Fibroblast of skin of right quadriceps (primary cell): ENCODE results near the gene PRPF38A.

ENCODE experiments used
- DNase-seq: peaks from one replicate; pipeline ENCODE4 v3.0.0-alpha.2; 2013

Gene PRPF38A

GRCh38 chr1:52402860-52403240 lies 1.6 kb upstream of the PRPF38A start:
- DNase-seq: no peak

- DNase-seq: peak; percentile 72
Observed at GRCh38 chr1:52403566-52404115, 761 bp upstream of the PRPF38A start.

- no peak for DNase-seq
Observed at GRCh38 chr1:52404975-52405338, 555 bp downstream of the PRPF38A start.

- no peak for DNase-seq
Observed at GRCh38 chr1:52413410-52413989, 9.1 kb downstream of the PRPF38A start.

GRCh38 chr1:52414942-52415341 lies 10.5 kb downstream of the PRPF38A start:
- no peak for DNase-seq

GRCh38 chr1:52416811-52417210 lies 12.4 kb downstream of the PRPF38A start:
- no peak for DNase-seq

- no peak for DNase-seq
Observed at GRCh38 chr1:52420713-52421112, 16.3 kb downstream of the PRPF38A start.

GRCh38 chr1:52423055-52423454 lies 18.7 kb downstream of the PRPF38A start:
- no peak for DNase-seq

- DNase-seq: no peak
Observed at GRCh38 chr1:52423771-52424170, 19.4 kb downstream of the PRPF38A start.

GRCh38 chr1:52424231-52424636 lies 19.8 kb downstream of the PRPF38A start:
- DNase-seq: no peak

- no peak for DNase-seq
Observed at GRCh38 chr1:52424813-52425212, 20.4 kb downstream of the PRPF38A start.

GRCh38 chr1:52426371-52426770 lies 22.0 kb downstream of the PRPF38A start:
- DNase-seq: peak; percentile 9

- no peak for DNase-seq
Observed at GRCh38 chr1:52427152-52427551, 22.8 kb downstream of the PRPF38A start.

GRCh38 chr1:52432807-52433206 lies 28.4 kb downstream of the PRPF38A start:
- DNase-seq: no peak

- no peak for DNase-seq
Observed at GRCh38 chr1:52435211-52435610, 30.8 kb downstream of the PRPF38A start.

- DNase-seq: no peak
Observed at GRCh38 chr1:52435650-52436049, 31.2 kb downstream of the PRPF38A start.

GRCh38 chr1:52436817-52437216 lies 32.4 kb downstream of the PRPF38A start:
- no peak for DNase-seq

- DNase-seq: no peak
Observed at GRCh38 chr1:52439976-52440375, 35.6 kb downstream of the PRPF38A start.

- DNase-seq: no peak
Observed at GRCh38 chr1:52444463-52444862, 40.1 kb downstream of the PRPF38A start.

GRCh38 chr1:52454127-52454526 lies 49.7 kb downstream of the PRPF38A start:
- DNase-seq: no peak

GRCh38 chr1:52454779-52455178 lies 50.4 kb downstream of the PRPF38A start:
- no peak for DNase-seq

- DNase-seq: no peak
Observed at GRCh38 chr1:52455686-52456085, 51.3 kb downstream of the PRPF38A start.

- DNase-seq: no peak
Observed at GRCh38 chr1:52460694-52461093, 56.3 kb downstream of the PRPF38A start.

- no peak for DNase-seq
Observed at GRCh38 chr1:52461821-52462220, 57.4 kb downstream of the PRPF38A start.

- DNase-seq: no peak
Observed at GRCh38 chr1:52463891-52464290, 59.5 kb downstream of the PRPF38A start.
